ENCODE measurements around the gene NIP7.
"Not testable (repeated sequence)": the region's sequence is repeated elsewhere in the genome, so short reads cannot be mapped to it uniquely, and the experiment has no call there.

Gene NIP7

GRCh38 chr16:69348222-69348621 is 8.7 kb downstream of the NIP7 start:
- DNase-seq = no peak

- no peak for DNase-seq
These were observed 10.0 kb downstream of the NIP7 start for GRCh38 chr16:69349536-69349935.

DNA sequence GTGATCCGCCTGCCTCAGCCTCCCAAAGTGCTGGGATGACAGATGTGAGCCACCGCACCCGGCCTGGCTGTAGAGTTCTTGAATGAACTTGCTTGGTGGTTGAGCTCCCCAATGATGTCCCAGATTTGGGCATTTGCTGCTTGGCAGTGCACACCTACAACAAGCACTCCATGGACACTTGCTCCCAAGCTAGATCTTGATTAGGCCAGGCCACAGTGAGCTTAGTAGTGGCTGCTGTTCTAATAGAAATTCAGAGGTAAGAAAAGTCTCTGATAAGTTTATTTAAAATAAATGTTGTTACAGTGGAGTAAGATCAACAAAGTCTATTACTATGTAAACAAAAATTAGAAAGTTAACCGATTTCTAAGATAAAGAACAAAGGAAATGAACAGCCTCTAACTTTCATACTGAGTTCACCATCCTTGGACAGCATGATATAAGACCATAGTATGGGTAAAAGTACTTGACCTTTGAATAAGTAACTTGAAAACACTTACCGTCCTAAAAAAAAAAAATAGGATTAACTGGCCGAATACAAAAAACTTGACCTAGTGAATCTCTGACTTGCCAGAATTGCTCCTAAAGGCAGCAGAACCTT is 11.1 kb downstream of the NIP7 start:
- no peak for DNase-seq

DNA sequence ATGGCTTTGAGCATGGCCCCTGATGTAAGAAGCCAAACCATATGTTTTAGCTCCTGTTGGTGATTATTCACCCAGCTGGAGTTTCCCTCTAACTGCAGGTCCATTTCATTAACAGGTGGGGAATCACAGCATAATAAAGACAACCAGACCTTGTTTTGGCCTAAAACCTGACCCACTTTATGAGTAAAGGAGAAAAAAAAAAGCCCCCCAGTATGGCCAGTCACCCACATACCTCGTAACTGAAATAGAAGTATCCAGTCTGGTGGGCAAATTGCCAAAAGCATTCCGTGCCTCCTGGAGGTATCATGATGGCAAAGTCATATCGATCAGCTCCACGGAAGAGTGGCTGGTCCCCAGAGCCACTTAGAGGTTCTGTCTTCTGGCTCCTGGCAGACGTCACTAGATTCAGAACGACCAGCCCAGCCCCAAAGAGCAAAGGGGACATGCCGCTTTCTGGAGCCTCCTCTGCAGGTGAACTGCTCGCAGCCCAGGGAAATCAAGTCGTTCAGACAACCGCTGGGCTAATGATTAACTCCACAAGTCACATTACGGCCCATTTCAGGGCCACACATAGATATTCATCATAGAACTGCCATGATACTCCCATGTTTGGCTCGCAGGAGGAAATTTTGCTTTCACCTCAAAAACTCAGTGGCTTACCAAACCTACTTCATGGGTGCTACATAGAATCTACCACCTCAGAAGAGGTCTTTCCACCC is 11.9 kb downstream of the NIP7 start, which contains the start of gene TMED6:
TSS of gene TMED6 (minus strand) at position 478 of the 719 bp plus-strand sequence. CDS start at position 445, 33 bp downstream.
- DNase-seq = no peak

- not testable (repeated sequence) for DNase-seq
These were observed 20.5 kb downstream of the NIP7 start for GRCh38 chr16:69360070-69360469.

GRCh38 chr16:69363281-69363717 is 23.7 kb downstream of the NIP7 start:
- DNase-seq = no peak

DNA sequence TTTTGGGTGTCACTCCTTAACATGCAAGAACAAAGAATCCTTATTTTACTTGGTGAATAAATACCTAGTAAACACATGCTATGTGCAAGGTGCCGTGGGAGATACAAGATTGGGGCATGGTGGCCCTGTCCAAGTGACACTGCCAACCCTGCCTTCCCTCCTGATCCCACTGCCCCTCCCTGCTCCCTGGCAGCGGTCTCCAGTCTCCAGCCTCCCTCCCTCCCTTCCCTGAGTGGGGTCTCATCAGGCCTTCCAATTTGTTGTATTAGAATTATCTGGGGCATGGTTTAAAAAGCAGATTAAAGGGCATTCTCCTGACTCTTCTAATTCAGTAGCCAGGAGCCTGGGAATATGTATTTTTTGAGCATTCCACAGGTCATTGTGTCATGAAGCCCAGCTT is 24.5 kb downstream of the NIP7 start:
- no peak for DNase-seq

DNA sequence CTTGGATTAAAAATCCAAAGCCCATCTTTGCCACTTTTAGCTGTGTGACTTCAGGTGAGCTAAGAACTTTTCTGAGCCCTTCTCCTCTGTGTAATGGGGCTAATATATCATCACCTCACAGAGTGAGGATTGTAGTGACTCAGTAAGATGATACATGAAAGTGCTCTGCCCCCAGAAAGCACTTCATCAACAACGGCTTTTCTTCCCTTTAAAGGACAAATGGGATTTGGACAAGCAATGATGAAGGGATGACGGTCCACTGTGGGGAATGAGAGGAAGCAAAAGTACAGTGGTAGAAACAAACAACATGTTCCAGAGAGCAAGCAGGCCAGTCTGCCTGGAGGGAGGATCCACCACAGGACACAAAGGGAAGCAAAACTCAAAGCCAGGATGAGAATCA is 26.3 kb downstream of the NIP7 start:
- no peak for DNase-seq

- DNase-seq = no peak
These were observed 26.9 kb downstream of the NIP7 start for GRCh38 chr16:69366431-69366830.

GRCh38 chr16:69367980-69368379 is 28.4 kb downstream of the NIP7 start:
- no peak for DNase-seq

GRCh38 chr16:69368866-69369265 is 29.3 kb downstream of the NIP7 start:
- DNase-seq = no peak

DNA sequence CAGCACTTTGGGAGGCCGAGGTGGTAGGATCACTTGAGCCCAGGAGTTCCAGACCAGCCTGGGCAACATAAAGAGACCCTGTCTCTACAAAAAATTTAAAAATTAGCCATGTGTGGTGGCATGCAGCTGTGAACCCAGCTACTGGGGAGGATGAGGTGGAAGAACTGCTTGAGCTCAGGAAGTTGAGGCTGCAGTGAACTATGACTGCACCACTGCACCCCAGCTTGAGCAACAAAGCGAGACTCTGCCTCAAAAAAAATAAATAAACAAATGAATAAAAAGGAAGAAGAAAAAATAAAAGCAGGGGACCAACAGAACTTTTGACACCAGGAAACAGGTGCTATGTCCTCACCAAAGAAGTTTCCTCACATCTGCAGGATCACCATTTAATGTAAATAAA is 32.0 kb downstream of the NIP7 start:
- peak; percentile 36 for DNase-seq

DNA sequence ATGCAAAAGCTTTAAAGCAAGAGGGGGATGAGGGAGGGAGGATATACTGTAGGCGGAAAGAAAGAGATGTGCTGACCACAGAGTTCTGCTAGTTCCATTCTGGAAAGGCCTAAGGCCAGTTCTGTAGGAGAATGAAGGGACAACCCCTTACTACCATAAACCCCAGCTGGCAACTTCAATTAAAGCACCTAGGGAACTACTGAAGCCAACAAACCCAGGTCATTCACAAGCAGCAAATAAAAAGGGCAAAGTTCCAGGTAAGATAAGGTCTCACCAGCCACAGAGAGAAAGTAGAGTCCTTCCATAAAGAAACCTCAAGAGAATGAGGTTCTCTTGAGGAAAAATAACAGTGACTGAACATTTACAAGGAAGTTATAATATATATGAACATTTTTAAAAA is 33.4 kb downstream of the NIP7 start:
- no peak for DNase-seq

DNA sequence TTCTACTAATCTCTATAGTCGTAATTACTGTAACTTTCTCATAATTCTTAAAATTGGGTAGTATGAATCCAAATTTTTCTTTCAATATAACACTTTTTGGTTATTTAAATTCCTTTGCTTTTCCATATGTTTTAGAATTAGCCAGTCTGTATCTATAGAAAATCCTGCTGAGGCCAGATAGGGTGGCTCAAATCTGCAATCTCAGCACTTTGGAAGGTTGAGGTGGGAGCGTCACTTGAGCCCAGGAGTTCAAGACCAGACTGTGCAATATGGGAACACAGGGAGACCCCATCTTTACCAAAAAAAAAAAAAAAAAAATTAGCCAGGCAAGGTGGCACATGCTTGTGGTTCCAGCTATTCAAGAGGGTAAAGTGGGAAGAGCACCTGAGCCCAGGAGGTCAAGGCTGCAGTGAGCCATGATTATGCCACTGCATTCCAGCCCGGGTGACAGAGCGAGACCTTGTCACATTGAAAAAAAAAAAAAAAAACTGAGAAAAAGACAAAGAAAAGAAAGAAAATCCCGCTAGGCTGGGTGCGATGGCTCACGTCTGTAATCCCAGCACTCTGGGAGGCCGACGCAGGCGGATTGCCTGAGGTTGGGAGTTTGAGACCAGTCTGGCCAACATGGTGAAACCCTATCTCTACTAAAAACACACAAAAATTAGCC is 37.0 kb downstream of the NIP7 start:
- no peak for DNase-seq

DNA sequence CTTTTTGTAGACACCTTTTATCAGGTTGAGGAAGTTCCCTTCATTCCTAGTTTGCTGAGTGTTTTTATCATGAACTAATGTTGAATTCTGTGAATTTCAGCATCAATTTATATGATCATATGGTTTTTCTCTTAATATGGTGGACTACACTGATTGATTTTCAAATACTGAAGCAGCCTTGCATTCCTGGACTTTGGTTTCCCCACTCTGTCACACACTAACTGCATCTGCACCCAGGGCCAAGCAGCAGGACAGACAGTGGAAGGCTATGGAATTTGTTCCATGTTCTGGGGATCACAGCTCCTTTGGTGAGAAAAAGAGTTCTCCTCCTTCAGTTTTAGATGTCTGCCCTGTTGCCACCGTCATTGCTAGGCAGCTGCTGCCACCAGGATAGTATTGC is 38.5 kb downstream of the NIP7 start:
- DNase-seq = no peak

DNA sequence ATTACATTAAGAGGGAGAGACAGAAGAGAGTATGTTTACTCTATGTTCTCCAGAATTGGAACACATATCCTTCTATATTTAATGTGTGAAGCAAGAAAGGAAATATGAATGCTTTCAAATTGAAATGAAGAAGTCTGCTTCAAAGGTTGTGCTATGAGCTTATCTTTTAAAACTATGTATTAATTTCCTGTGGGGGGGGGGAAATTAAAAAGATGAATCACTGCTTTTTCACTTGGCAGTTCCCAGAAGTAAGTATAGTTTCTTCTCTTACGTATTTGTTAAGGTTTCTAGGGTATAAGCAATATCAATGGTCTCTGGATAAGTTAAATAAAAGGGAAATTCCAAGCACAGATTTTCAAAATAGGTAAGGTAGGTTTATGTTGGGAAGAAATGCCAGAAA is 39.2 kb downstream of the NIP7 start:
- DNase-seq = no peak

DNA sequence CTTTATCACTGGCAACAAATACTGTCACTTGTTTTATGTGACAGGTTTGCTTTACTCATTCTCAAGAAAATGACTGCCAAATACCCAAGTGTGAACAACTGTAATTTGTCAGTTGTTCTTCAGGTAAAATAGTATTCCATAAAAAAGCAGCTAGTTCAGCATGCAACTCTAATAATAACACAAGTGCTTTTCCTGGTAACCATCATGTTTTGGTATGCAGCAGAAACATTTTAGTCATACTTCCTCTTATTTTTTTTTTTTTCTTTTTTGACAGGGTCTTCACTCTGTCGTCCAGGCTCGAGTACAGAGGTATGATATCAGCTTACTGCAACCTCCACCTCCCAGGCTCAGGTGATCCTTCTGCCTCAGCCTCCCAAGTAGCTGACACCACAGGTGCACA is 41.7 kb downstream of the NIP7 start:
- DNase-seq = no peak

DNA sequence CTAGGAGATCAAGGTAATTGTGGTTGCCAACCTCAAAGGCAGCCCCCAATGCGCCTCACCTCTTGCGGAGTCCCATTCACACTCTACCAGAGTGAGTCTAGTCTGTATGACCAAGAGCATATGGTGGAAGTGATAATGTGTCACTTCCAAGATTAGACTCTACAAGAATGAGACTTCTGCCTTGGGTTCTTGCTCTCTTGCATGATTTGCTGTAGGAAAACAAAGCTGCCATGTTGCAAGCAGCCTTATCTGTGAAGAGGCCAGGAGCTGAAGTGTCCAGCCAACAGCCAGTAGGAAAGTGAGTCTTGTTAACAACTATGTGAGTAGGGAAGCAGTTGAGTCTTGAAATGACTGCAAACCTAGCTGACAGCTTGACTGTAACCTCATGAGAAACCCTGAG is 42.8 kb downstream of the NIP7 start:
- DNase-seq = no peak

DNA sequence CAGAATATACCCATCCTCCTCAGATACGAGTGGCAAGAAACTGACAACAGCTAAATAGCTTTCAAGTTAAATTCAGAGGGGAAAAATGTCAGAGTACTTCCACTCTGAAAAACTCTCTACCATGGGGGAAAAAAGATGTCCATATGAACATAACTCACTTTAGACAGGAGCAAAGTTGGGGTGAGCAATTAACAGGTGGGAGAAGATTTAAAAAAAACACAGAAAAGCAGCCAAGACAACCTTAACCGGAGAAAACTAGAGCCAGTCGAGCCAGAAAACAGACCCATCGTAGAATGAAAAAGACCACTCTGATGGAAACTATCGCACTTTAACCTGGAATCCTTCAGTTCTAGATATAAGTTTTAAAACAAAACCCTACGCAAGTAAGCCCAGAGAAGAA is 45.4 kb downstream of the NIP7 start:
- no peak for DNase-seq

- DNase-seq = no peak
These were observed 47.0 kb downstream of the NIP7 start for GRCh38 chr16:69386596-69386995.
